Measurements from ENCODE around the gene DPPA5. TPM values are rescaled to one million over a fixed set of nuclear protein-coding genes. Genes with fewer than 3 reads are reported as not detected.
"Not testable (repeated sequence)": the region's sequence is repeated elsewhere in the genome, so short reads cannot be mapped to it uniquely, and the experiment has no call there.

Gene DPPA5
- total RNA-seq, result not detected
- not detected for polyA plus RNA-seq (ENCODE audit: insufficient read length in 2 of 2)
- long read RNA-seq, donor 1, result 0 reads
- long read RNA-seq, donor 2, result 0 reads
- long read RNA-seq, donor 3, result 0 reads
- long read RNA-seq, donor 4, result 0 reads

GRCh38 chr6:73353636-73354593, at the start of gene DPPA5:
TSS of gene DPPA5 (minus strand) at chr6:73354276. CDS start at chr6:73354225, 51 bp downstream.
- Histone ChIP-seq H3K36me3 (ENCODE audit: control insufficient read depth, insufficient read depth, low read length) (no peaks in the 10 kb centered on the region), H3K4me3 (ENCODE audit: low read depth, low read length) (no peak within 1 kb of the TSS), H3K27ac (ENCODE audit: low read depth, low read length) (no peak within 1 kb of the TSS), H3K27me3 (ENCODE audit: control insufficient read depth, insufficient read depth, low read length) (peaks cover 12% of the 10 kb centered on the region), H3K9me3 (ENCODE audit: control insufficient read depth, insufficient read depth, low read length) (no peaks in the 10 kb centered on the region), H3K4me1 (ENCODE audit: control insufficient read depth, insufficient read depth, low read length) (no peaks in the 10 kb centered on the region)
- no peak for DNase-seq (ENCODE audit: low read depth in 4 of 6, low spot score in 6 of 6)
- 91% methylated on average over 58 of the region's 59 CpGs for WGBS (ENCODE audit: insufficient coverage)

DNA sequence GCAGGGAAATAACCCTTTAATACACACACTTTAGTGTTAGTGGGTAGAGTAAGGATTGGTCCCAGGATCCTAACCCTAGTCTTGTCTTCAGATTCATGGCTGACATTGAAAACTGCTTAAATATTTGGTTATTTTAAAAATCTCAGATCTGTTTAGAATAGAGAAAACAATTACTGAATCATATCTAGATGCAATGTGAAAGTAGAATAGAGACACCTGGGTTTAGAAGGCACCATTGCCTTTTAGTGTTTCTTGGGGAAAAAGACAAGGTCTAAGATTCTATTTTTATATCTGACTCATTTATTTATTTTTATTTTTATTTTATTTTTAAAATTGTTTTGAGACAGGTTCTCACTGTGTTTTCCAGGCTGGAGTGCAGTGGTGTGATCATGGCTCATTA, 46.6 kb upstream of the DPPA5 start:
- Histone ChIP-seq H3K36me3 (ENCODE audit: control insufficient read depth, insufficient read depth, low read length) (no peaks in the 10 kb centered on the region), H3K9me3 (ENCODE audit: control insufficient read depth, insufficient read depth, low read length) (no peaks in the 10 kb centered on the region), H3K27ac (ENCODE audit: low read depth, low read length) (no peak overlapping the region), H3K4me1 (ENCODE audit: control insufficient read depth, insufficient read depth, low read length) (no peaks in the 10 kb centered on the region), H3K4me3 (ENCODE audit: low read depth, low read length) (no peak overlapping the region), H3K27me3 (ENCODE audit: control insufficient read depth, insufficient read depth, low read length) (no peaks in the 10 kb centered on the region)
- DNase-seq (ENCODE audit: low read depth in 4 of 6, low spot score in 6 of 6), result no peak

DNA sequence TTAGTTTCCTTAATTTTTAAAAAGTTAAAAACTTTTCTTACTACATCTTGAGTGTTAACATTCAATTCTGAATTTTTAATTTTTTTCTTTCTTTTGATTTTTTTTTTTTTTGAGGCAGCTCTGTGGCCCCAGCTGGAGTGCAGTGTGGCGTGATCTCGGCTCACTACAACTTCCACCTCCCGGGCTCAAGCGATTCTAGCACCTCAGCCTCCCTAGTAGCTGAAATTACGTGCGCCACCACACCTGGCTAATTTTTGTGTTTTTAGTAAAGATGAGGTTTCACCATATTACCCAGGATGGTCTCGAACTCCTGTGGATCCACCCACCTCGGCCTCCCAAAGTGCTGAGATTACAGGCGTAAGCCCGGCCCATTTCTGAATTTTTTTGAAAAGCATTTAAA, 41.8 kb upstream of the DPPA5 start:
- Histone ChIP-seq H3K4me3 (ENCODE audit: low read depth, low read length) (no peak overlapping the region), H3K36me3 (ENCODE audit: control insufficient read depth, insufficient read depth, low read length) (no peaks in the 10 kb centered on the region), H3K9me3 (ENCODE audit: control insufficient read depth, insufficient read depth, low read length) (no peaks in the 10 kb centered on the region), H3K4me1 (ENCODE audit: control insufficient read depth, insufficient read depth, low read length) (peaks cover 5% of the 10 kb centered on the region), H3K27ac (ENCODE audit: low read depth, low read length) (no peak overlapping the region), H3K27me3 (ENCODE audit: control insufficient read depth, insufficient read depth, low read length) (no peaks in the 10 kb centered on the region)
- WGBS (ENCODE audit: insufficient coverage), result 89% methylated on average over 3 of the region's 10 CpGs
- no peak for DNase-seq (ENCODE audit: low read depth in 4 of 6, low spot score in 6 of 6)

DNA sequence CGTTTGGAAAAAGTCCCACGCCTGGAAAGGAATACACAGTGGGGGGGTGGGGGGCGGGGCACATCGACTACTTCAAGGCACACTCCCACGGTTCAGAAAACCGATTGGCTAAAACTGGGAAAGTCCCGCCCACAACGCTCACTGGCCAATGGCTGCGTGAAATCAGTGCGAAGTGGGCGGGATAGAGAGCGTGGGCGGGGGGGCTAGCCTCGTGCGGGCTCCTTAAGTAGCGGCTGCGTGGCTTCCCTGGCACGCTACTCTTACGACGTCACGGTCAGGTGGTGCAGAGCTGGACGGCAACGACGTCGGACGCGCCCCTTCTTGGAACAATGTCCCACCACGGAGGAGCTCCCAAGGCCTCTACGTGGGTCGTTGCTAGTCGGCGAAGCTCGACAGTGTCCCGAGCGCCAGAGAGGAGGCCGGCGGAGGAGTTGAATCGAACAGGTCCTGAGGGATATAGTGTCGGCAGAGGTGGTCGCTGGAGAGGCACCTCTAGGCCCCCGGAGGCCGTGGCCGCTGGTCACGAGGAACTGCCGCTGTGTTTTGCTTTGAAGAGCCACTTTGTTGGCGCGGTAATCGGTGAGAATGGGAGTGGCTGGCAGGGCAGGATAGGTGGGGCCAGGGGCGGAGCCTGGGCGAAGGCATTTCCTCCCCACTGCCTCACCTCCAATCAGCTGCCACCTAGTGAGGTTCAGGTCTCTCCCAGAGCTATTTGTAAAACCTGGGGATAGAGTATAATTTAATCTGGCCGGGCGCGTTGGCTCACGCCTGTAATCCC, 40.7 kb upstream of the DPPA5 start, which contains the start of gene DDX43:
DDX43 (plus strand) TSS at position 252 of the 778 bp plus-strand sequence; CDS start at position 330, 78 bp downstream.
- Histone ChIP-seq H3K4me1 (ENCODE audit: control insufficient read depth, insufficient read depth, low read length) (peaks cover 5% of the 10 kb centered on the region), H3K36me3 (ENCODE audit: control insufficient read depth, insufficient read depth, low read length) (no peaks in the 10 kb centered on the region), H3K27me3 (ENCODE audit: control insufficient read depth, insufficient read depth, low read length) (no peaks in the 10 kb centered on the region), H3K4me3 (ENCODE audit: low read depth, low read length) (no peak within 1 kb of the TSS), H3K27ac (ENCODE audit: low read depth, low read length) (no peak within 1 kb of the TSS), H3K9me3 (ENCODE audit: control insufficient read depth, insufficient read depth, low read length) (no peaks in the 10 kb centered on the region)
- WGBS (ENCODE audit: insufficient coverage), result 77% methylated on average over 42 of the region's 54 CpGs
- peak in 1 of 6 donors; percentile 23 for DNase-seq (ENCODE audit: low read depth in 4 of 6, low spot score in 6 of 6)

GRCh38 chr6:73393278-73393677, 39.2 kb upstream of the DPPA5 start:
- no peak overlapping the region for H3K4me3 ChIP-seq (ENCODE audit: low read depth, low read length)
- H3K9me3 ChIP-seq (ENCODE audit: control insufficient read depth, insufficient read depth, low read length), result no peaks in the 10 kb centered on the region
- 80% methylated on average over 2 of the region's 3 CpGs for WGBS (ENCODE audit: insufficient coverage)
- H3K27me3 ChIP-seq (ENCODE audit: control insufficient read depth, insufficient read depth, low read length), result no peaks in the 10 kb centered on the region
- peaks cover 14% of the 10 kb centered on the region for H3K4me1 ChIP-seq (ENCODE audit: control insufficient read depth, insufficient read depth, low read length)
- H3K27ac ChIP-seq (ENCODE audit: low read depth, low read length), result no peak overlapping the region
- DNase-seq (ENCODE audit: low read depth in 4 of 6, low spot score in 6 of 6), result no peak
- no peaks in the 10 kb centered on the region for H3K36me3 ChIP-seq (ENCODE audit: control insufficient read depth, insufficient read depth, low read length)

DNA sequence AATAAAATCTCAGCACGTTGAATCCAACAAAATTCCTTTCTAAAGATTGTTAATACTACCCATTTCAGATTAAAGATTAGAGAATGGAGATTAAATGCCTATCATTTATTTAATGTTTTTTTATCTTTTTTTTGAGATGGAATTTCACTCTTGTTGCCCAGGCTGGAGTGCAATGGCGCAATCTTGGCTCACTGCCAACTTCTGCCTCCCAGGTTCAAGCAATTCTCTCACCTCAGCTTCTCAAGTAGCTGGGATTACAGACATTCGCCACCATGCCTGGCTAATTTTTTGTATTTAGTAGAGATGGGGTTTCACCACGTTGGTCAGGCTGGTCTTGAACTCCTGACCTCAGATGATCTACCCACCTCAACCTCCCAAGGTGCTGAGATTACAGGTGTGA, 38.1 kb upstream of the DPPA5 start:
- H3K4me3 ChIP-seq (ENCODE audit: low read depth, low read length); DNase-seq (ENCODE audit: low read depth in 4 of 6, low spot score in 6 of 6); H3K27me3 ChIP-seq (ENCODE audit: control insufficient read depth, insufficient read depth, low read length); H3K9me3 ChIP-seq (ENCODE audit: control insufficient read depth, insufficient read depth, low read length); H3K27ac ChIP-seq (ENCODE audit: low read depth, low read length); H3K36me3 ChIP-seq (ENCODE audit: control insufficient read depth, insufficient read depth, low read length): not testable (repeated sequence)
- no CpG with 5 or more reads among the region's 4 CpGs for WGBS (ENCODE audit: insufficient coverage)
- peaks cover 14% of the 10 kb centered on the region for H3K4me1 ChIP-seq (ENCODE audit: control insufficient read depth, insufficient read depth, low read length)

DNA sequence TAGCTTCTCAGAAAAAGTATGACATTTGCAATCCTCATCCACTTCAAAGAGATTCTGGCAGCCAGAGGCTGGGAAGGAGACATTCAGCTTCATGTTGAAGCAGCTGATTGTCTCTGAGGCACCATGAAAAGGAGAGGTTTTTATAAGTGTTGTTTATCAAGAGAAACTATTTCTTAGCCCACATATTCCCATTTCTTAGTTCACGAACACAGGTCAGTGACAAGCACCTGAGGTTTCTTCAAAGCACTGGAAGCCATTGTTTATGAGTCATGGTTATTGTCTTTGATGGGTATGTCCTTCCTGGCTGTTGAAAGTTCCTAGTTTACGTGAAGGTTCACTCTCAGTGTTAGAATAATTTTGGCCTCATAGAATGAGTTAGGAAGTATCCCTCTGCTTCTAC, 37.6 kb upstream of the DPPA5 start:
- Histone ChIP-seq H3K4me3 (ENCODE audit: low read depth, low read length) (no peak overlapping the region), H3K27me3 (ENCODE audit: control insufficient read depth, insufficient read depth, low read length) (peaks cover 3% of the 10 kb centered on the region), H3K27ac (ENCODE audit: low read depth, low read length) (no peak overlapping the region), H3K4me1 (ENCODE audit: control insufficient read depth, insufficient read depth, low read length) (peaks cover 14% of the 10 kb centered on the region), H3K9me3 (ENCODE audit: control insufficient read depth, insufficient read depth, low read length) (no peaks in the 10 kb centered on the region), H3K36me3 (ENCODE audit: control insufficient read depth, insufficient read depth, low read length) (no peaks in the 10 kb centered on the region)
- no peak for DNase-seq (ENCODE audit: low read depth in 4 of 6, low spot score in 6 of 6)
- WGBS (ENCODE audit: insufficient coverage), result no CpG with 5 or more reads among the region's 2 CpGs

GRCh38 chr6:73389854-73390253, 35.8 kb upstream of the DPPA5 start:
- Histone ChIP-seq H3K27me3 (ENCODE audit: control insufficient read depth, insufficient read depth, low read length) (peaks cover 3% of the 10 kb centered on the region), H3K9me3 (ENCODE audit: control insufficient read depth, insufficient read depth, low read length) (no peaks in the 10 kb centered on the region), H3K4me3 (ENCODE audit: low read depth, low read length) (no peak overlapping the region), H3K27ac (ENCODE audit: low read depth, low read length) (no peak overlapping the region), H3K4me1 (ENCODE audit: control insufficient read depth, insufficient read depth, low read length) (peaks cover 13% of the 10 kb centered on the region), H3K36me3 (ENCODE audit: control insufficient read depth, insufficient read depth, low read length) (no peaks in the 10 kb centered on the region)
- DNase-seq (ENCODE audit: low read depth in 4 of 6, low spot score in 6 of 6), result no peak
- 96% methylated on average over 7 of the region's 10 CpGs for WGBS (ENCODE audit: insufficient coverage)

GRCh38 chr6:73388800-73389512, 34.9 kb upstream of the DPPA5 start:
- Histone ChIP-seq H3K27me3 (ENCODE audit: control insufficient read depth, insufficient read depth, low read length) (peaks cover 3% of the 10 kb centered on the region), H3K9me3 (ENCODE audit: control insufficient read depth, insufficient read depth, low read length) (no peaks in the 10 kb centered on the region), H3K36me3 (ENCODE audit: control insufficient read depth, insufficient read depth, low read length) (no peaks in the 10 kb centered on the region), H3K27ac (ENCODE audit: low read depth, low read length) (no peak overlapping the region), H3K4me1 (ENCODE audit: control insufficient read depth, insufficient read depth, low read length) (peaks cover 9% of the 10 kb centered on the region), H3K4me3 (ENCODE audit: low read depth, low read length) (peak overlapping the region; percentile 56)
- peak in 4 of 6 donors; percentile 11 to 75 (median 47) for DNase-seq (ENCODE audit: low read depth in 4 of 6, low spot score in 6 of 6)
- WGBS (ENCODE audit: insufficient coverage), result 2% methylated on average over 30 of the region's 38 CpGs
